B cell (primary cell): ENCODE measurements around the gene TMEM120B. TPM values are rescaled to one million over a fixed set of nuclear protein-coding genes. Genes with fewer than 3 reads are reported as not detected.

ENCODE experiments used
- ATAC-seq: fragments of 200-7000 bp; cut with Tn5 transposase; one replicate; pipeline ENCODE4 v1.10.0; 2021; ENCODE audit warnings: low read depth, mild to moderate bottlenecking, moderate number of reproducible peaks, moderate library complexity
- CTCF ChIA-PET: fragments of 350-600 bp; sonication (Branson Sonifier 250); formaldehyde crosslinking; loops from one replicate; lab custom pipeline; 2021; ENCODE audit warnings: antibody characterized with exemption, inconsistent platforms; lab: Charles Lee
- POLR2A ChIA-PET: fragments of 350-600 bp; sonication (Branson Sonifier 250); formaldehyde crosslinking; loops from one replicate; lab custom pipeline; 2021; ENCODE audit warnings: antibody characterized with exemption; lab: Charles Lee
- DNase-seq: peaks from one replicate; pipeline ENCODE4 v3.0.0; 2013
- H2AFZ ChIP-seq: 2 replicates; pipeline ENCODE4 v1.6.1; 2012; ENCODE audit warnings: mild to moderate bottlenecking, low read depth, low read length; ENCODE audit not compliant: insufficient read depth, poor library complexity, severe bottlenecking
- H3K27ac ChIP-seq, 2 donors: 1 replicate in 1 of 2; 2 replicates in 1 of 2; pipeline ENCODE4 v1.5.1; 2012 to 2013; ENCODE audit warnings: low read length in 2 of 2, mild to moderate bottlenecking in 2 of 2, moderate library complexity in 1 of 2
- H3K27me3 ChIP-seq, 4 experiments: fragments of 200-600 bp in 1 of 4; sonication (generic) in 1 of 4; replicated peaks in 1 of 4; 1 replicate in 2 of 4; 2 replicates in 2 of 4; pipeline versions ENCODE4 v1.6.1 to v1.7.0; 2013 to 2016; ENCODE audit warnings: low read length in 3 of 4, mild to moderate bottlenecking in 2 of 4, mixed read lengths in 1 of 4, moderate library complexity in 1 of 4; ENCODE audit not compliant: insufficient read depth in 4 of 4, control insufficient read depth in 3 of 4; ENCODE audit errors: control extremely low read depth in 1 of 4
- H3K36me3 ChIP-seq, 2 experiments: replicated peaks in 1 of 2; 1 replicate in 1 of 2; 2 replicates in 1 of 2; pipeline versions ENCODE4 v1.6.1 to v1.7.1; 2013; ENCODE audit warnings: low read length in 1 of 2; ENCODE audit not compliant: insufficient read depth in 2 of 2, control insufficient read depth in 1 of 2; ENCODE audit errors: control extremely low read depth in 1 of 2, extremely low read depth in 1 of 2
- H3K4me1 ChIP-seq, 2 donors: fragments of 200-600 bp in 1 of 2; sonication (generic) in 1 of 2; 1 replicate in 1 of 2; 2 replicates in 1 of 2; pipeline versions ENCODE4 v1.5.1 to v1.6.1; 2013 to 2017; ENCODE audit warnings: low read length in 2 of 2; ENCODE audit not compliant: control insufficient read depth in 2 of 2, insufficient read depth in 2 of 2
- H3K4me2 ChIP-seq: replicated peaks from 2 replicates; pipeline ENCODE3; 2012; ENCODE audit warnings: mild to moderate bottlenecking, low read depth, low read length; ENCODE audit not compliant: poor library complexity, severe bottlenecking
- H3K4me3 ChIP-seq, 5 experiments: fragments of 200-600 bp in 1 of 5; sonication (generic) in 1 of 5; 1 replicate in 3 of 5; 2 replicates in 2 of 5; pipeline versions ENCODE4 v1.5.1 to v1.7.0; 2011 to 2016; ENCODE audit warnings: low read length in 4 of 5, mild to moderate bottlenecking in 4 of 5, low read depth in 2 of 5, control low read depth in 1 of 5, moderate library complexity in 1 of 5; ENCODE audit not compliant: insufficient read depth in 1 of 5; ENCODE audit errors: control extremely low read depth in 1 of 5, extremely low read depth in 1 of 5
- H3K79me2 ChIP-seq: fragments of 200-600 bp; sonication (generic); one replicate; pipeline ENCODE4 v1.6.0; 2016; ENCODE audit warnings: low read length; ENCODE audit not compliant: control insufficient read depth, insufficient read depth
- H3K9ac ChIP-seq: fragments of 200-600 bp; sonication (generic); 2 replicates; pipeline ENCODE4 v1.6.1; 2017; ENCODE audit warnings: mild to moderate bottlenecking, low read length, moderate library complexity
- H3K9me3 ChIP-seq, 3 donors: one replicate each; pipeline versions ENCODE4 v1.6.1 to v1.7.1; 2013; ENCODE audit warnings: low read length in 2 of 3; ENCODE audit not compliant: control insufficient read depth in 2 of 3, insufficient read depth in 1 of 3; ENCODE audit errors: control extremely low read depth in 1 of 3
- H4K20me1 ChIP-seq: 2 replicates; pipeline ENCODE4 v1.6.0; 2012; ENCODE audit warnings: mild to moderate bottlenecking, low read length; ENCODE audit not compliant: insufficient read depth, control insufficient read depth, poor library complexity, severe bottlenecking
- H3K27ac Mint-ChIP-seq: one replicate; pipeline ENCODE4 v1.8.0; 2021; ENCODE audit warnings: mixed read lengths
- H3K27me3 Mint-ChIP-seq: one replicate; pipeline ENCODE4 v1.8.0; 2021; ENCODE audit warnings: mixed read lengths
- H3K4me1 Mint-ChIP-seq: one replicate; pipeline ENCODE4 v1.8.0; 2021; ENCODE audit warnings: mixed read lengths
- H3K4me3 Mint-ChIP-seq: one replicate; pipeline ENCODE4 v1.8.0; 2021; ENCODE audit warnings: mixed read lengths
- H3K9me3 Mint-ChIP-seq: one replicate; pipeline ENCODE4 v1.8.0; 2022; ENCODE audit warnings: mixed read lengths; ENCODE audit not compliant: insufficient read depth
- EZH2 ChIP-seq: IDR thresholded peaks from 2 replicates; pipeline ENCODE4 v1.6.1; 2012; ENCODE audit warnings: borderline replicate concordance, low read depth, mild to moderate bottlenecking, moderate library complexity, low read length; ENCODE audit not compliant: insufficient read depth, poor library complexity, severe bottlenecking
- WGBS: methylation state at CpG from one replicate; pipeline ENCODE4 v1.1.5; 2013; ENCODE audit warnings: missing lambda C conversion rate; ENCODE audit not compliant: insufficient coverage; 5-methylcytosine and 5-hydroxymethylcytosine counted together
- intact Hi-C: fragments of 100-400 bp; cut with micrococcal nuclease; formaldehyde crosslinking; loops from one replicate; pipeline ENCODE4 v1.10.0; 2022
- polyA plus RNA-seq: library from polyadenylated mRNA; depleted of rRNA; stranded (reverse); fragments of >200 nt; gene quantifications from 2 replicates; pipeline ENCODE4 v1.2.3, GENCODE V29; 2012
- total RNA-seq, 2 donors: library from RNA; stranded (reverse); fragments of 120-200 nt in 1 of 2; gene quantifications; 1 replicate in 1 of 2; 2 replicates in 1 of 2; pipeline versions ENCODE4 v1.2.3 to v1.2.4, GENCODE V29; 2013 to 2022
- TF ChIP-seq, protein P1 (sequence below): fragments of 200-600 bp; IDR thresholded peaks from one replicate; pipeline ENCODE4 v1.8.0; 2022; ENCODE audit warnings: antibody characterized with exemption, mild to moderate bottlenecking

TMEM120B gene
- total and polyA plus RNA-seq, 2 donors (not counting 1 experiment from before 2014, with no cell fraction given): 9.2 to 9.7 TPM

DNA sequence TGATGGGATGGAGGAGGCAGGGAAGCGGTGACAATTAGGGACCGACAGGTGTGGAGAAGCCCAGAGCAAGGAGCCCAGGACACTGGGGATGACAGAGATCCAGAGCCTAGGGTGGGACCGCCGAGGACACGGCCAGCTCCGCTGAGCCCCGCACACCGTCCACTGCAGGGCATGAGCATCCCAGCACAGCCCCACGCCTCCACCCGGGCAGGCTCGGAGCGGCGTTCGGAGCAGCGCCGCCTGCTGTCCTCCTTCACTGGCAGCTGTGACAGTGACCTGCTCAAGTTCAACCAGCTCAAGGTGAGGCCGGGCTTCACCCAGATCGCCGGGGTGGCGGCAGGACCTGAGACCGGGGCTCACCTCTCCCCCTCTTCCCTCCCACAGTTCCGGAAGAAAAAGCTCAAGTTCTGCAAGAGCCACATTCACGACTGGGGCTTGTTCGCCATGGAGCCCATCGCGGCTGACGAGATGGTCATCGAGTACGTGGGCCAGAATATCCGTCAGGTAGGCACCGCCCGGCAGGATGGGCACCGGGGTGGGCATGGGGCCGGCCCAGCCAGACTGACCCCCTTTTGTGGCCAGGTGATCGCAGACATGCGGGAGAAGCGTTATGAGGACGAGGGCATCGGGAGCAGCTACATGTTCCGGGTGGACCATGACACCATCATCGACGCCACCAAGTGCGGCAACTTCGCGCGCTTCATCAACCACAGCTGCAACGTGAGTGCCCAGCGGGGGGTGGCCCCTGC lies 115.0 kb downstream of the TMEM120B start:
- DNase-seq (no peak), ATAC-seq (no peak)
- H3K27me3 ChIP-seq: no peaks in the 10 kb centered on the region
- peaks cover 0 to 73% of the 10 kb centered on the region in 2 experiments for H3K36me3 ChIP-seq
- Mint-ChIP-seq H3K27ac (no peak overlapping the region), H3K4me1 (no peaks in the 10 kb centered on the region), H3K27me3 (no peaks in the 10 kb centered on the region), H3K9me3 (no peaks in the 10 kb centered on the region), H3K4me3 (no peak overlapping the region)
- no peak overlapping the region for H3K9ac ChIP-seq
- H3K27ac ChIP-seq: no peak overlapping the region
- no peak overlapping the region for H3K4me3 ChIP-seq
- POLR2A ChIA-PET: no interaction called here
- H3K79me2 ChIP-seq: peaks cover 28% of the 10 kb centered on the region
- no peaks in the 10 kb centered on the region for H3K9me3 ChIP-seq
- no peak overlapping the region for H3K4me2 ChIP-seq
- H3K4me1 ChIP-seq: no peaks in the 10 kb centered on the region
- 97% methylated on average over 46 of the region's 48 CpGs for WGBS
- peaks cover 53% of the 10 kb centered on the region for H4K20me1 ChIP-seq
- CTCF ChIA-PET: interaction anchor here (1.1 to 2.5 kb wide), 4 partner anchors 10 to 55 kb away, joined by 3 to 10 read pairs (median 8); no protein-coding TSS in a partner anchor
- no peak for TF ChIP-seq EZH2
- TF ChIP-seq, protein P1, sequence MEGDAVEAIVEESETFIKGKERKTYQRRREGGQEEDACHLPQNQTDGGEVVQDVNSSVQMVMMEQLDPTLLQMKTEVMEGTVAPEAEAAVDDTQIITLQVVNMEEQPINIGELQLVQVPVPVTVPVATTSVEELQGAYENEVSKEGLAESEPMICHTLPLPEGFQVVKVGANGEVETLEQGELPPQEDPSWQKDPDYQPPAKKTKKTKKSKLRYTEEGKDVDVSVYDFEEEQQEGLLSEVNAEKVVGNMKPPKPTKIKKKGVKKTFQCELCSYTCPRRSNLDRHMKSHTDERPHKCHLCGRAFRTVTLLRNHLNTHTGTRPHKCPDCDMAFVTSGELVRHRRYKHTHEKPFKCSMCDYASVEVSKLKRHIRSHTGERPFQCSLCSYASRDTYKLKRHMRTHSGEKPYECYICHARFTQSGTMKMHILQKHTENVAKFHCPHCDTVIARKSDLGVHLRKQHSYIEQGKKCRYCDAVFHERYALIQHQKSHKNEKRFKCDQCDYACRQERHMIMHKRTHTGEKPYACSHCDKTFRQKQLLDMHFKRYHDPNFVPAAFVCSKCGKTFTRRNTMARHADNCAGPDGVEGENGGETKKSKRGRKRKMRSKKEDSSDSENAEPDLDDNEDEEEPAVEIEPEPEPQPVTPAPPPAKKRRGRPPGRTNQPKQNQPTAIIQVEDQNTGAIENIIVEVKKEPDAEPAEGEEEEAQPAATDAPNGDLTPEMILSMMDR: no peak
- H2AFZ ChIP-seq: no peak overlapping the region
- intact Hi-C loops: no loop called here

DNA sequence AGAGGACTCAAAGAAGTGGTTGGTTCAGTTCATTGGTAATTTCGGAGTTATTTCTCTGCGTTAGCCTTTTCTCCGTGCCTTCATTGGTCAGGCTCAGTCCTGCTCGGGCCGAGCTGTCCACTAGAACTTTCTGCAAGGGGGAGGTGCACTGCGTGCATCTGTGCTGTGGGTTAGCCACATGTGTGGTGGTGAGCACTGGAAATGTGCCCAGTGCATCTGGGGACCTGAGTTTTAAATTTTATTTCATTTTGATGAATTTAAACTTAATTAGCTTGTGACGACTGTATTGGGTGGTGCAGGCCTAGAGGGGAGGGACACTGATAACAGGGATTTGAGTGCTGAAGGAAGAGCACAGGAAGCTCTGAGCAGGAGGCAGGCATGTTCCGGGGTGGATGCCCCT lies 115.8 kb downstream of the TMEM120B start:
- no peak overlapping the region for H3K4me3 ChIP-seq
- Mint-ChIP-seq H3K27ac (no peak overlapping the region), H3K27me3 (no peaks in the 10 kb centered on the region), H3K4me3 (no peak overlapping the region), H3K9me3 (no peaks in the 10 kb centered on the region), H3K4me1 (no peaks in the 10 kb centered on the region)
- no peak overlapping the region for H3K27ac ChIP-seq
- DNase-seq (no peak), ATAC-seq (no peak)
- no peaks in the 10 kb centered on the region for H3K27me3 ChIP-seq
- no peaks in the 10 kb centered on the region for H3K4me1 ChIP-seq
- no peak overlapping the region for H2AFZ ChIP-seq
- peaks cover 49% of the 10 kb centered on the region for H4K20me1 ChIP-seq
- peaks cover 0 to 69% of the 10 kb centered on the region in 2 experiments for H3K36me3 ChIP-seq
- H3K79me2 ChIP-seq: peaks cover 28% of the 10 kb centered on the region
- POLR2A ChIA-PET: no interaction called here
- H3K9me3 ChIP-seq: no peaks in the 10 kb centered on the region
- H3K9ac ChIP-seq: no peak overlapping the region
- TF ChIP-seq EZH2: no peak
- TF ChIP-seq, protein P1: no peak
- CTCF ChIA-PET: interaction anchor here (1.1 to 2.5 kb wide), 3 partner anchors 9 to 34 kb away, joined by 3 to 10 read pairs (median 10); no protein-coding TSS in a partner anchor
- WGBS: 94% methylated on average over 7 of the region's 8 CpGs
- H3K4me2 ChIP-seq: no peak overlapping the region
- intact Hi-C loops: no loop called here
